Mesenteric fat pad (tissue), 1 donor: ENCODE results near the gene PRDM16. TPM values are rescaled to one million over a fixed set of nuclear protein-coding genes. Genes with fewer than 3 reads are reported as not detected.

Source experiments
- DNase-seq: peaks from one replicate; pipeline ENCODE4 v3.0.0-alpha.2; 2020; ENCODE audit warnings: low spot score
- total RNA-seq: library from RNA; stranded (reverse); fragmentation: NEBNext Ultra II Directional; extraction: Animal tissue kit (Norgen Biotek cat#: 25700); gene quantifications from one replicate; pipeline ENCODE4 v1.2.1, GENCODE V29; 2021
- donor health status: DM: yes; HTN: yes; CAD: no.

The PRDM16 gene
- total RNA-seq, 1 donor from 2014 or later: 3.9 TPM

GRCh38 chr1:3251807-3252428, 182.9 kb downstream of the PRDM16 start:
- no peak for DNase-seq

GRCh38 chr1:3255680-3256079, 186.7 kb downstream of the PRDM16 start:
- no peak for DNase-seq

GRCh38 chr1:3257788-3258187, 188.8 kb downstream of the PRDM16 start:
- DNase-seq: no peak

- DNase-seq: no peak
These were observed 189.5 kb downstream of the PRDM16 start for GRCh38 chr1:3258386-3259003.

- no peak for DNase-seq
These were observed 190.0 kb downstream of the PRDM16 start for GRCh38 chr1:3259020-3259419.

- DNase-seq: no peak
These were observed 192.3 kb downstream of the PRDM16 start for GRCh38 chr1:3261007-3261968.

- DNase-seq: no peak
These were observed 193.1 kb downstream of the PRDM16 start for GRCh38 chr1:3261969-3262579.

GRCh38 chr1:3262681-3263286, 193.8 kb downstream of the PRDM16 start:
- no peak for DNase-seq

GRCh38 chr1:3263790-3264189, 194.8 kb downstream of the PRDM16 start:
- DNase-seq: no peak

GRCh38 chr1:3264456-3264855, 195.5 kb downstream of the PRDM16 start:
- no peak for DNase-seq

GRCh38 chr1:3265835-3266805, 197.1 kb downstream of the PRDM16 start:
- no peak for DNase-seq

- DNase-seq: no peak
These were observed 198.0 kb downstream of the PRDM16 start for GRCh38 chr1:3266870-3267549.

GRCh38 chr1:3267550-3268270, 198.7 kb downstream of the PRDM16 start:
- DNase-seq: no peak

GRCh38 chr1:3268281-3268680, 199.3 kb downstream of the PRDM16 start:
- no peak for DNase-seq

- no peak for DNase-seq
These were observed 201.6 kb downstream of the PRDM16 start for GRCh38 chr1:3270403-3271245.

- DNase-seq: no peak
These were observed 202.9 kb downstream of the PRDM16 start for GRCh38 chr1:3271866-3272265.

- DNase-seq: no peak
These were observed 203.5 kb downstream of the PRDM16 start for GRCh38 chr1:3272321-3273045.
